IMR-90 (cell line): ENCODE measurements around the gene HOXC6.

ENCODE experiments used
- CEBPB ChIP-seq: IDR thresholded peaks from 2 replicates; pipeline ENCODE4 v1.6.1; 2012; ENCODE audit warnings: low read depth, low read length, improper control_type of control experiment
- CHD1 ChIP-seq: IDR thresholded peaks from 2 replicates; pipeline ENCODE4 v1.6.1; 2012; ENCODE audit warnings: low read depth, low read length, improper control_type of control experiment
- FOS ChIP-seq: fragments of 150-350 bp; IDR thresholded peaks from 2 replicates; pipeline ENCODE4 v1.6.1; 2016; ENCODE audit warnings: low read depth, low read length
- NFE2L2 ChIP-seq: fragments of 150-350 bp; IDR thresholded peaks from 2 replicates; pipeline ENCODE4 v1.6.1; 2016; ENCODE audit warnings: low read depth, mild to moderate bottlenecking, low read length
- POLR2A ChIP-seq: IDR thresholded peaks from 2 replicates; pipeline ENCODE4 v1.6.1; 2012; ENCODE audit warnings: mild to moderate bottlenecking, low read depth, low read length
- RCOR1 ChIP-seq: IDR thresholded peaks from 2 replicates; pipeline ENCODE4 v1.6.1; 2012; ENCODE audit warnings: mild to moderate bottlenecking, low read length, improper control_type of control experiment; ENCODE audit not compliant: insufficient replicate concordance
- RFX5 ChIP-seq: IDR thresholded peaks from 2 replicates; pipeline ENCODE4 v1.8.0; 2012; ENCODE audit warnings: low read depth, mild to moderate bottlenecking, low read length, moderate library complexity
- SMC3 ChIP-seq: fragments of 150-350 bp; IDR thresholded peaks from 2 replicates; pipeline ENCODE4 v1.6.1; 2016; ENCODE audit warnings: low read depth, mild to moderate bottlenecking, antibody characterized with exemption, low read length, moderate library complexity
- TF ChIP-seq, protein P1 (sequence below): conservative IDR thresholded peaks from 2 replicates; pipeline ENCODE4 v1.5.1; 2012; ENCODE audit warnings: mild to moderate bottlenecking, low read depth, low read length, improper control_type of control experiment
- TF ChIP-seq, protein P2 (sequence below): fragments of 150-350 bp; IDR thresholded peaks from 2 replicates; pipeline ENCODE4 v1.6.1; 2016; ENCODE audit warnings: low read depth, mild to moderate bottlenecking, low read length, moderate library complexity, borderline replicate concordance
- TF ChIP-seq, protein P3 (sequence below): fragments of 150-350 bp; IDR thresholded peaks from 2 replicates; pipeline ENCODE4 v1.6.1; 2017; ENCODE audit warnings: mild to moderate bottlenecking, antibody characterized with exemption, low read length, low read depth

DNA sequence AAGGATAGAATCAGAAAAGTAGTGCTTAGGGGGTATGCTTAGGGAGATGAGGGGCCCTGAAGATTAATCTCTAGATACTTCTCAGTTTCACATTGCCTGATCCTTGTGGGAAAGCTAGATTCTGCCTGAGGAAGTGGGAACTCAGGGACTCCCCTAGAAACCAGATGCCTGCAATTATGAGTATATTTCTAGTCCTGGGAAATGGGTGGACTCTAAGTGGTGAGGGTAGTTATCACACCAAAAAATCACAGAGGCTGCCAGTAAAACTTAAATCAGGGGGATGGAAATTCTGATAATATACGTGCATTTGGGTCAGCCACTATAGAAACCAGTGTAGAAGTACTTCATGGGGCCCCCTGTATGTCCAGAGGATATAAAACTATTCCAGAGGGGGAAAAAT, 43.7 kb downstream of the HOXC6 start:
- TF ChIP-seq, protein P1, sequence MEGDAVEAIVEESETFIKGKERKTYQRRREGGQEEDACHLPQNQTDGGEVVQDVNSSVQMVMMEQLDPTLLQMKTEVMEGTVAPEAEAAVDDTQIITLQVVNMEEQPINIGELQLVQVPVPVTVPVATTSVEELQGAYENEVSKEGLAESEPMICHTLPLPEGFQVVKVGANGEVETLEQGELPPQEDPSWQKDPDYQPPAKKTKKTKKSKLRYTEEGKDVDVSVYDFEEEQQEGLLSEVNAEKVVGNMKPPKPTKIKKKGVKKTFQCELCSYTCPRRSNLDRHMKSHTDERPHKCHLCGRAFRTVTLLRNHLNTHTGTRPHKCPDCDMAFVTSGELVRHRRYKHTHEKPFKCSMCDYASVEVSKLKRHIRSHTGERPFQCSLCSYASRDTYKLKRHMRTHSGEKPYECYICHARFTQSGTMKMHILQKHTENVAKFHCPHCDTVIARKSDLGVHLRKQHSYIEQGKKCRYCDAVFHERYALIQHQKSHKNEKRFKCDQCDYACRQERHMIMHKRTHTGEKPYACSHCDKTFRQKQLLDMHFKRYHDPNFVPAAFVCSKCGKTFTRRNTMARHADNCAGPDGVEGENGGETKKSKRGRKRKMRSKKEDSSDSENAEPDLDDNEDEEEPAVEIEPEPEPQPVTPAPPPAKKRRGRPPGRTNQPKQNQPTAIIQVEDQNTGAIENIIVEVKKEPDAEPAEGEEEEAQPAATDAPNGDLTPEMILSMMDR = no peak
- TF ChIP-seq POLR2A (no peak), FOS (no peak), CEBPB (no peak), RFX5 (no peak), RCOR1 (no peak), CHD1 (no peak), SMC3 (no peak), NFE2L2 (no peak)
- TF ChIP-seq, protein P2, sequence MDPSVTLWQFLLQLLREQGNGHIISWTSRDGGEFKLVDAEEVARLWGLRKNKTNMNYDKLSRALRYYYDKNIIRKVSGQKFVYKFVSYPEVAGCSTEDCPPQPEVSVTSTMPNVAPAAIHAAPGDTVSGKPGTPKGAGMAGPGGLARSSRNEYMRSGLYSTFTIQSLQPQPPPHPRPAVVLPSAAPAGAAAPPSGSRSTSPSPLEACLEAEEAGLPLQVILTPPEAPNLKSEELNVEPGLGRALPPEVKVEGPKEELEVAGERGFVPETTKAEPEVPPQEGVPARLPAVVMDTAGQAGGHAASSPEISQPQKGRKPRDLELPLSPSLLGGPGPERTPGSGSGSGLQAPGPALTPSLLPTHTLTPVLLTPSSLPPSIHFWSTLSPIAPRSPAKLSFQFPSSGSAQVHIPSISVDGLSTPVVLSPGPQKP = no peak
- TF ChIP-seq, protein P3, sequence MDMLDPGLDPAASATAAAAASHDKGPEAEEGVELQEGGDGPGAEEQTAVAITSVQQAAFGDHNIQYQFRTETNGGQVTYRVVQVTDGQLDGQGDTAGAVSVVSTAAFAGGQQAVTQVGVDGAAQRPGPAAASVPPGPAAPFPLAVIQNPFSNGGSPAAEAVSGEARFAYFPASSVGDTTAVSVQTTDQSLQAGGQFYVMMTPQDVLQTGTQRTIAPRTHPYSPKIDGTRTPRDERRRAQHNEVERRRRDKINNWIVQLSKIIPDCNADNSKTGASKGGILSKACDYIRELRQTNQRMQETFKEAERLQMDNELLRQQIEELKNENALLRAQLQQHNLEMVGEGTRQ = no peak
